Fibroblast of skin of left quadriceps (primary cell): ENCODE data around the gene SIX1.
A peak's percentile ranks its signal among the peaks of the same experiment; 100 is the strongest.

Experiments
- DNase-seq, 2 experiments: peaks; one replicate each; pipeline ENCODE4 v3.0.0-alpha.2; 2013; ENCODE audit warnings: low read depth in 2 of 2

The SIX1 gene

DNA sequence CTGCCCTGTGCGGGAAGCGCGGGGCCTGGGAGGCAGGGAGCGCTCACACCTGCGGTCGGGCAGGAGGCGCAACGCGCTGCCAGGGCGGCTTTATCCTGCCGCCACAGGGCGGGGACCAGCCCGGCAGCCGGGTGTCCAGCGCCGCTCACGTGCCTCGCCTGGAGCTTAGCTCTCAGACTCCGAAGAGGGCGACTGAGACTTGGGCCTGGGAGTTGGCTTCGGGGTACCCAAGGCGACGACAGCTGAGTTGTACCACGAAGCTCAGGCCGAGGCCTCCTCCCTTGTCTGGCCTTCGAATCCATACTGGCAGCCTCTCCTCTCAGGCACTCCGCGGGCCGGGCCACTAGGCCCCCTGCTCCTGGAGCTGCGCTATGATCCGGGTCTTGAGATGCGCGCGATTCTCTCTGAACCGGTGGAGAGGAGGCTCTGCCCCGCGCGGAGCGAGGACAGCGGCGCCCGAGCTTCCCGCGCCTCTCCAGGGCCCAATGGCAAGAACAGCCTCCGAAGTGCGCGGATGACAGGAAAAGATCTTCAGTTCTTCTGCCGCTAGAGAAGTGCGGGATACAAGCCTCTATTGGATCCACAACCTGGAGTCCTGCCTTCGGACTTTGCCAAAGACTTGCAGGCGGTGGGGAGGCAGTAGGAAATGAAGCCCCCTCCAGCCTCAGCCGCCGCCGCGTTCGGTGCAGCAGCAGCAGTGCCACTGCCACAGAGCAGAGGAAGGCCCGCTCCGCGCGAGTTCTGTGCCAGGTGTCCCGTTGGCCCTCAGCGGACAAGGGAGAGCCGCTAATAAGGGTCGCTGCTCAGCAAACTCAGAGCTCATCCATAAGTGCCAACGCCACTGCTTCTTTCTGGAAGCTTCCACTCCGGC lies 6.8 kb downstream of the SIX1 start:
- DNase-seq: no peak

DNA sequence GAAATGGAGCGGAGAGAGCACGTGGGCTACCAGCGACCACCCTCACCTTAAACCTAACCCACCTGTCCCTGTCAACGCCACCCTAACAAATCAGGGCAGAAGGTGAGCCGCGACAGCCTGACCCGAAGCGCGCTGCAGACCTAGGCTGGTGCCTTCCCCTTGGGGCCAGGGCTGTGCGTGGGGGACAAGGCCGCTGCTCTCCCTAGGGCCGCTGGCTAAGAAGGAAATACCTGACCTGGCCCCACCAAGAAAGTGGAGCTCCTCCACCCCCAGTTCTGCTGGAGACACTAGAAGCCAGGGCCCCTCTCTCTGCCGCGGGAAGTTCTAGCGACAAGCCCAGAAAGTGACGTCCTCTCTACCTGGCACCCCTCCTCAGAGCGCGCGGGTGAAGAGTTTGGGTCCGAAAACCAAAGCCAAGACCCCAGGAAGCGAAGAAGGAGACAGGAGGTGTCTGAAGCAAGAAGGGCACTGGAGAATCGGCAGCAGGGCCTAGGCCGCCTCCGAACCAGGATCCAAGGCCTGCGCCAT lies 7.5 kb downstream of the SIX1 start:
- no peak for DNase-seq

DNA sequence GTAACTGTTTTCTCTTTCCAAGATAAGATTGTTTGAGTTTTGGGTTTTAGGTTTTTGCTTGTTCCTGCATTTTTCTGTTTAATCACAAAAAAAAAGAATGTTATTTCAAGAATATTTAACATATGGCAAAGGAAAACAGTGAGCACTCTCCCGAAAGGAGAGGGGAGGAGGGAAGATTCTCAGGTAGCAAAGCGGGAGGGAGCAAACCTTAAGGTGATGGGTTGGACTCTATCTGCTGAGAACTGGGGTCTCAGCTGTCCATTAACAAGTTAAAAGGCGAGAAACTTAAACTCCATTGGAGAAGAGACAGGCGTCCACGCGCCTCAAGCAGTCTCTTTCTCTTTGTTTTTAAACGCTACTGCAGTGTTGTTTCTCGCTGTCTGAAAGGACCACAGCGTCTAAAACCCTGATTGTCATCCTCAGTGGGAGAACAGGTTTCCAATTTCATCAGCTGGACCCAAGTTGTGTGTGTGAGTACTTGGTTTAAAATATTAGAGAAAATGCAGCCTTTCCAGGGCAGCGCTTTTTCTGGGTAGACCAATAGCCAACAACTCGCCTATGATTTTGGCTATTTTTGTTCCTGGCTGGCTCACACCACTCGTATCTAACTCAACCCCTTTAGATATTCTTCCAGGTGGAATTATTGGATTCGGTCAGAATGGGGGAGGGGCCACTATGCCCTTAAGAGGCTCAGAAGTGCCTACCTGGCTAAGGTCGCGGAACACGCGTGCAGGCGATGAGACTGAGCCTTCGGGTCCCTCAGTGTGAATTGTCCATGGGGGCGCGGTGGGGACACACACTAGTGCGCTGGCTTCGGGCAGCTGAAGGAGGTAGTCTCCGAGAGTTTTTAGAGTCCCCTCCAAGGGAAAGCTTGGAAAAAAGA lies 8.2 kb downstream of the SIX1 start:
- DNase-seq: no peak

DNA sequence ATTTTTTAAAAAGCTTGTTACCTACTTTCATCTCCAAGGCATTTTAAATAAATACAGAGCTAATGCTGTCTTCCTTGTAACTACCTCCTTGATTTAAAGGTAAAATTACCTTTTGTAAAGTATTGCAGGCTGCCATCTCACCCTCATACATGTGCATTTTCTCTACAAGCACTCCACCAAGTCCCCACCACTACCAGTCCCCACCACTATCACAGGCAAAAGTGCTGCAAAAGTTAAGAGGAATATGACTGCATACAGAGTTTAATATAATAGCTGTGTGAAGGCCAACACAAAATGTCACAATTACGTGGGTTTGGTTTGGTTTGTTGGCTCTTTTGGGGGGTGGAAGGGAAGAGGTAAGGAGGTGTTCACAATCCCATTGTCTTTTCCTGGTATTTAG lies 9.6 kb downstream of the SIX1 start:
- DNase-seq: no peak

DNA sequence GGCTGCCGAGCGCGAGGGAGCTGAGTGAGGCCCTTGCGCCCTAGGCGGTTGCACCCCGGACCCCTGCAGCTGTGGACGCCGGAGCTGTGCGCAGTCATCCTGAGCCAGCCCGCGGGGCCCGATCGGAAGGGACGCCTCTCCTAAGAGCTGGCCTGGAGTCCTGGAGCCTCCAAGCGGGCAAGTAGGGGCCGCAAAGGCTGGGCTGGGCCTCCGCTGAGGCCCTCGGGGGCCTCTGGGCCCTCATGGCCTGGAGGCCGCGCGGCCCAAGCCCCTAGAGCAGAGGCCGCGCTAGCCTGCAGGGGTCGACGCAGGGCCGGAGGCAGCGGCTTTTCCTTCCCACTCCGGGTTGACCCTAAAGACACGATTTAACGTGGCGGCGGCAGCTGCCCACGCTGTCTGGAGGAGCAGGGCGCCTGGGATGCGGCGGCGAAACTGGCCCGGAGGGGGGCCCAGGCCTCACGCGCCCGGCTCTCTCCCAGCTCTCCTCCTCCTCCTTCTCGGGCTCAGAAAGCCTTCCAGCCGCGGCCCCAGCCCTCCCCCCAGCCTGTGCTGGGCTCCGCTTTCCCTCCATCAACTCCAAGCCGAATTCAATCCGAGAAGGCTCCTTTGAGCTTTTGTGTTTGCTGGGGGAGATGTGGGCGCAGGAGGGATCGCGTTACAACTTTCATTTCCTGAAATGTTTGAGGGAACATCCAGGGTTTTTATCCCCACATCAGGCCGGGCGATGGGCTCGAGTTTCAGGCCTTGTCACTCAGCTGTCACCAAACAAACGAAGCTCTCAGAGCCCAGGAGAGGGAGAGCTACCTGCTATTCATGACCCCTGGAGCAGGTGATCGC lies 11.6 kb downstream of the SIX1 start:
- no peak for DNase-seq

DNA sequence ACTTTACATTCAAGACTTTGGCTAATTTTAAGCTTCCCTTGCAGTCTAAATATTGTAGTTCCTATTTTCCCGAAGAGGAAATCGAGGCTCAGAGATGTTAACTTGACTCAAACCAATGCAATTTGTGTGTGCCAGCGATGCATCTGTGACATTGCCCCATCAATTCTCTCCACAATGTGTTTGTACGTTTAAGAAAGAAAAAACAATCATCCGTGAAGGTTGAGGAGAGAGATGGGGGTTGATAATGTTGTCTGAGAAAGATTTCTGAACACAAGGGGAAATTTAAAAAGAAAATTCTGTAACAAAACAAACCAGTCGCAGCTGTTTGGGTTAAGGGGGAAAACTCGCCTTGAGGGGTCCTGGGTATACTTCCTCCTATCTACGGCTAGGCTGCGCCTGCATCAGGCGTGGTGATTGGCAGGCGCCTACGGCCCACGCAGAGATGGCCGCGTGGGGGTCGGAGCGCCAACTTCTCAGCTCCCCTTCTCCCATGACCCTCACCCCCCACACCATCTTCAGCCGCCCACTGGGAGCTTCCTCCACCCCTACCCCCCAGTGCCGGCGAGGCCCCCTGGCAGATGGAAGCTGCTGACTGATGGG lies 12.3 kb downstream of the SIX1 start:
- DNase-seq: no peak

DNA sequence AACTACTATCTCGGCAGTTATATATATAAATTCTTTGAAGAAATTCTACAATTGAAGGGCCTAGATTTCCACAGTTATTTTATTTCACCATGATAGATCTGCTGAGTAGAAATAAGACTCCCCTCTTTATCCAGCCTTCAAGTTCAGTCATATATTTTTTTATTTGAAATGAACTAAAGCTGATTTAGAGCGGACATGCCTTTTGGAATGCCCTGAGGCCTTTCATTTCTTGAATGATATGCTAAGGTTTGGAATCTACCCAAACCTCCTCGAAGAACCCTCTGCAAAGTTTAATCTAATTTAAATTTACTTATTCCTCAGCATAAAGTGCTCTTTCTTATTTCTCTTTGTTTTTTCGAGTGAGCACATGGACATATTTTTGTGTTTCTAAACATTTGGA lies 15.1 kb downstream of the SIX1 start:
- DNase-seq: no peak

DNA sequence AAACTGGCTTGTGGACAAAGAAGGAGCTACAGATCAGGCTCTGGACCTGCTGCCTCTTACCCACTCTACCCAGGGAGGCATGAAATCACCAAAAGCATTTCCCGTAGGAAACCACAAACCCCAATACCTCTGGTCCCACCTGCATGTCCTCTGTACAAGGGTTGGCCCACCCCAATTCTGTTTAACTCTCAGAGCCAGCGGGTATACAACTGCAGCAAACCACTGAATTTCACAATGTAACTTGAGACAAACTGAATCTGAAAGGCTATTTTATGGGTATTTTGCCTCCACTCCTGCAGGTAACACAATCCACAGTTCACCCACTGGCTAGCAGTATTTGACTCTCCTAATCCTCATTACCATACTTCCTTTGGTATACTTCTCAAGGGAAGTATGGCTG lies 16.5 kb downstream of the SIX1 start:
- no peak for DNase-seq

DNA sequence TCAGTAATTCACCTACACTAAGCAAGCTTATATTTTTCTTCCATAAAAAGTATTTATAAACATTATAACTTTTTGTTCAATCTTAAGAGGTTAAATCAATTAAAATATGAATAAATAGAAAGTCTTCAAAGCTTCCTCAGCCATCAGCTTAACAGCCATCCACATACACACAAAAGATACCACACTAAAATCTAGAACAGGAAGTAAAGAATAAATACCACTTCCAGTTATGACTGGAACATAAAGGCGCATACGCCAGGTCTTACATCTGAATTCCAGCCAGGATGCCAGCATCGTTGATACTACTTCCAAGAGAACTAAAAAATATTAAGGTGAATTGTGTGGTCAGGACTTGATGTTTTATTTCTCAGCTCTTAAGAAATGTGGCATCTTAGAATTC lies 17.0 kb downstream of the SIX1 start:
- no peak for DNase-seq

DNA sequence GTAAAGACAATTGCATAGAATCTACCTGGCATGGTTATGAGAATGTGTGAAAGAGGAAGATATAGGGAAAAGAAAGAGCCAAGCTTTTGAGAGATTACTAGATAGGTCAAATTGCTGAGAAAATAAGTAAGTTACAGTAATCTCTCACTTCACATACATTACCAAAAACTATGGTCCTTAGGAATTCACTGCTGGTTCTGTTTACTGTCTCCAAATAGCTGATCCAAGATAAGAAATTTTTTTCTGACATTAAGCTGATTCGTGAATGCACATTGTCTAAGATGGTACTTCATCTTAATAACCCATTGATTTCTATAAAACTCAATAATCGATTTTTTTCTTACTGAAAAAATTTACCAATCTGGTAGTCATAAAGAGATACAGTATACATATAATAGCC lies 17.4 kb downstream of the SIX1 start:
- no peak for DNase-seq

DNA sequence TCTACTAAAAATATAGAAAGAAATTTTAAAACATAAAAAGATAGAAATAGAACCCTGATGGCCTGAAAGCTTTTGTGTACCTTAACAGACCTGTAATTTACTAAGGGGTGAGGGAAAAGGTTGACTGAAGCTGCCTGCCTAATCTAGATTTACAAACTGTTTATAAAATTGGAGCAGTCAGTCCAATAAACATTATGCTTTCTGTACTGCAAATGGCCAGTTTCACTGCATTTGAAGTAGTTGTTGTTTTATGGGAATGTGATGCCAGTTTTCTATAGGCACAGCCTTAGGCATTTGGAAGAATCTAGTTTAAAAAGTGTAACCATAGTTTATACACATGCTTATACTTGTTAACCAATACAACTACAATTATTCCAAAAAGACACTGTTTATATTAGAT lies 19.1 kb downstream of the SIX1 start:
- DNase-seq: no peak

DNA sequence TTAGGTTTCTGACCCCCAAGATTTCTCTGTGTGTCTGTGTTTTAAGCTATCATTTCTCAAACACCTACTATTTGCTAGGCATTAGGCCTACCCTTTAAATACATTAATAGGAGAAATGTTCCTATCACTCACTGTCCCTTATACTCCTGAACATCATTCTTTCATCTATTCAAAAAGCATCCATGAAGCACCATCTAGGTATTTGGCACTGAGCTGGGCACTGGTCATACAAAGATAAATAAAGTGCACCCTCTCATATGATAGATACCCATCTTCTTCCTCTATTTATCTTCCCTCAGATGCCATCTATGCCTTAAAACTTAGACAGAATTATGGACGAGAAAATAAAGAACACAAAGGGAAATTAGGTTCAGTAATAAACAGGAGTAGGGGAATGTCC lies 20.4 kb downstream of the SIX1 start:
- no peak for DNase-seq

DNA sequence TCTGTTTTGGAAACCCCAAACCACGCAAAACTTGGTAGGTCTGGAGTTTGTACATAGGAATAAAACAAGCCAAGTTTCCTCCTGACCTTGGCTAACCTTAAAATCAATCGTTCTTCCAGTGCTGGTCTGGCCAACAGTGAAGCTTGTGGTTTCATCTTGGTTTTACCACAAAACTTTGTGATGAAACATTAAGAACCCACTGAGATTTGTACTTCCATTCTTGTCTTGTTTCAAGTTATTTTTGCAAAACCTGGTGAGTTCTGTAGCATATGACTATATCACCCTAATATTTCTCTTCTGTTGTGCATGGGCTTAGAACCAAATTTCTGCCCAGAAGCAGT lies 26.4 kb downstream of the SIX1 start:
- peak; percentile 78 to 79 for DNase-seq

DNA sequence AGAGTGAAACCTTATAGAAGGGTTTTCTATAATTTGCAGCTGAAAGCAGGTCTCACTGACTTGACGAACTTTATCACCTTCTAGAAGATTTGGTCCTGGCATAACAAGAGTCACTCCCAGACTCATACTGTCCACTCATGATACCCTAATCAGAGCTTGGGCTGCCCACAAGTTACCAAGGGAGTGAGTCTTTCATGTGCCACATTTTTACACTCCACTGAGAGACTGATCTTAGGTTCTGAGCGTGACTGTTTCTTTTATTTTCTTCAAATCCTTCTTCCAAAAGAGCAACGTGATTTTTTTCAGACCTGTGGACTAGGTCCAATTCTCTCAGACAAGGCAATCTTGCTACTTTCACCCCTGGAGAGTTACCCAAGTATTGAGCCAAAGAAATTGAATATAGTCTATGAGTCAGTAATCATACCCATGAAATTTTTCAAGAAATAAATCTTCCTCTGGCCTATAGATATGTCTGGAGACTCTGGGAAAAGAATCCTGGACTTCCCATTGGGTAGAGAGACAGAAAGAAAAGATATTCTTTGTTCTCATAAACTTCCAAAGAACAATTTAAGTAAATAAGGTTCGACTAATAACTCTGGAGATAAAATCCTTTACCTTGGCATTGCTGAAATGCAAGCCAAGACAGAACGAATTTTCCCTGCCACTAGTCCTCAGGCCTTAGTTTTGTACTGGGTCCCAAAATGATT lies 26.9 kb downstream of the SIX1 start:
- peak; percentile 59 to 62 for DNase-seq

DNA sequence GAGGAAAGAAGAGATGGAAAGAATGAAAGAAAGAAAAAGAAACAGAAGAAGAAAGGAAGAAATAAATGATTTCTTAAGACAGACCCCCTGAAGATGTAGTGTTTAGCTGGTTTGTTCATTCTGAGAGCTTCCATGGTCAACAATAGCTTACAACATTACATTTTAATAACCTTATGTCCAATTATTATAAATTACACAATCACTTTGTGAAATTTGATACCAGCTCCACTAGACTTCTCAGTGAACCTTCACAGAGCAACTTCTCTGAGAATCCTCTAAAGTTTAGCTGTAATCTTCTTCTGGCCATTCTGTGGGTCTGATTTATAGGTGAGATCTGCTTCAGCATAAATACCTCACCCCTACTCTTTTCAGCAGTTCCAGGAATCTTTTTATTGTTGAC lies 27.9 kb downstream of the SIX1 start:
- DNase-seq: no peak

DNA sequence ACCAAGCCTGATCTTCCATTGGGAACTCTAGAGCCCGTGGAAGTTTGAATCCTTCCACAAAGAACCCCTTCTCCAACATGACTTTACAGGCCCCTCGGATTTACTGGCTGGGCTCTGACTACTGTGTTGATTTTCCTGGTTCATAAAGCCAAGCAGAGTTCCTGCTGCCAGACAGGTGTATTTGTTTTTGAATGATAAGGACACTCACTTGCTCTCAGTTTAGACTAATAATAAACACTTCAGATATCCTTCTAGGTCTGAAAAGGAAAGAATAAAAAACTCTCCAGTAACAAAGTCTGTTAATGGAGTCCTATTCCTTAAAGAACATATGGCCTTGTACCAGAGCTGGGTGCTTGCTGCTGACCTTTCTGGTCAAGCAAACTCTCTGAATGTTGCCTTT lies 31.0 kb downstream of the SIX1 start:
- DNase-seq: no peak

DNA sequence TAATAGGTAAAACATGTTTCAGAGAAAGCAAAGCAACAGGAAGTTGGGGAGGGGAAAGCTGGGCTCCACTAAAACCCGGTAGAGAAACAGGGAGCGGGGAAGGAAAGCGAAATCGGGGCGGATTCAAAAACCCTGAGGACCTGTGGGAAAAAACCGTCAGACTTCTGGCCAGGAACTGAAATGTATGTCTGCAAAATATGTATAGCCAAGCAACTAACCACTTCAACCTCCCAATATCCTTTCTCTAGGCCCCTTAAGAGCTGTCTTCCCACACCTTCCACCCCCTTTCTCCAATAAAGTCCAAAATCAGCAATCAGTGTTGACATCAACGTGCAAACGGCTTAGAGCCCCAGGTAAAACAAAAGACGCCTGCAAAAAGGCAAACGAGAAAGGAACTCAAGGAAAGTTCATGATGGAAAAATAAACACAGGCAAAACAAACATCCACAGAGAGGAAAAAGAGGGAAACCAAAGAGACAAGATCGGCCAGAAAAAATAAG lies 32.8 kb downstream of the SIX1 start:
- no peak for DNase-seq

DNA sequence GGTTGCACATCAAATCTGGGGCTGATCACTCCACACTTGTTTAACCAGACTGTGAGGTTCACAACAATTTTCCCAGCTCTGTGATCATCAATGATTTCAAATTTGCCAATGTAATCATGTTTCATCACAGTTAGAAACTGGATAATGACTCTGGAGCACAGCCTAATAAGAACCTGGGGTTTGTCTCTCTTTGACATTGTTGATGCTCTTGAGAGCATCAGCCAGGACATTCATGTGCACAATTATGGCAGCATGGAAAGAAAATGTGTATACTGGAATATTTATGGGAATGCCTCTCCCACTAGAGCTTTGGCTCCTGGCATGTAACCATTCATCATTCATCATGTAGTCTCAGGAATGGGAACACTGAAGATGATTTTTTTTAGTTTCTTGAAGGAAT lies 47.0 kb downstream of the SIX1 start:
- no peak for DNase-seq

DNA sequence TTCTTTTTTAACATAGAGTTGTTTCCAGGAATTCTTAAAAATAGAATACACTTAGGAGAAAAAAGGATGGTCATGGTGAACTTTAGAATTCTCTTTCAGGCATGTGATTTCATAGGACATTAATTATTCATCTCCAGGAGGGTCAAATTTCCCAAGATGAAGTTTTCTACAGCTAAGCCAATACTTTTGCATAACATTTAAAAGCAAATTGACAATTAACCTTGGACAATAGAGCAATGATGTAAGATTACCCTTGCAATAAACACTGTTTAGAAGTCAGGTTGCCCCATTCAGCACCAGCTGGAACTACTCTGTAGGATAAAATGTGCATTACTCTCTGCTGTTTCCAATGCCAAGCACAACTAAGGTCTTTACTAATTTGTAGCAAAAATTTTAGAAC lies 49.5 kb downstream of the SIX1 start:
- no peak for DNase-seq

DNA sequence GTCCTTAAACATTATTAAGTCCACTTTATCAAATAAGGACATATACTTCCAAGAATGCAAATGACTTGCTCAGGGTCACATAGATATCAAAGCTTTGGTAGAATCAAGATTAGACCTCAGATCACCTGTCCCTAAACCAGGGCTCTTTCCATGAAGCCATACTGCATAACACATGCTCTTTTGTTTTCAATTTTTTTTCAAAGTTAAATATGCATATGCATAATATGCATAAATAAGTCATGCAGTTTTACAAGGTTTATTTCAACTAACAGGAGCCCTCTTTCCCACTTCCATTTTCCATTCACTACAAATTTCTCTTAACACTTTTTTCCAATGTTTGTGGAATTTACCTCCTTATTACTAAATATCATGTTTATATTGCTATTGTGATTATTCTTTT lies 53.1 kb downstream of the SIX1 start:
- DNase-seq: no peak

DNA sequence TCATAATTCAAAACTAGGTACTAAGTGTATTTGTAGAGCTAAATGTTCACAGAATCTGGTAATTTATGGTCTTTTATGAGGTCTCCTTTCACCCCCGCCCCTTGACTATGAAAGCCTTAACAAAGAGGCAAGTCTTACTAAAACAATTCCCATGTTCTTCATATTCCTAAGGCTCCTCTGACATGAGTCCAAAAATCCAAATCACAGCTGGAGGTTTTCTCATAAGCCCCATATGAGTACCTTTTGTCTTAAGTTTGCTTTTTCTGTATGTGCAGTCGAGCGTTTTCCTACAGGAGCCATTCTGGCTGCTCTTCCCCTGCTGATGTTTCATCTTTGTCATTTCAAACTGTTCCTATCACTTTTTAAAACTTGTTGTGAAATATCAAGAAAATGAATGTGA lies 55.2 kb downstream of the SIX1 start:
- no peak for DNase-seq
